VCaP (cell line): ENCODE data around the gene FBXO40.

Experiments used
- H3K27ac ChIP-seq: fragments of 450-650 bp; 2 replicates; pipeline ENCODE4 v1.5.1; 2017
- TF ChIP-seq, protein P1 (sequence below): fragments of 450-650 bp; conservative IDR thresholded peaks from 2 replicates; pipeline ENCODE4 v1.5.1; 2017; ENCODE audit warnings: mild to moderate bottlenecking, moderate library complexity

The FBXO40 gene

DNA sequence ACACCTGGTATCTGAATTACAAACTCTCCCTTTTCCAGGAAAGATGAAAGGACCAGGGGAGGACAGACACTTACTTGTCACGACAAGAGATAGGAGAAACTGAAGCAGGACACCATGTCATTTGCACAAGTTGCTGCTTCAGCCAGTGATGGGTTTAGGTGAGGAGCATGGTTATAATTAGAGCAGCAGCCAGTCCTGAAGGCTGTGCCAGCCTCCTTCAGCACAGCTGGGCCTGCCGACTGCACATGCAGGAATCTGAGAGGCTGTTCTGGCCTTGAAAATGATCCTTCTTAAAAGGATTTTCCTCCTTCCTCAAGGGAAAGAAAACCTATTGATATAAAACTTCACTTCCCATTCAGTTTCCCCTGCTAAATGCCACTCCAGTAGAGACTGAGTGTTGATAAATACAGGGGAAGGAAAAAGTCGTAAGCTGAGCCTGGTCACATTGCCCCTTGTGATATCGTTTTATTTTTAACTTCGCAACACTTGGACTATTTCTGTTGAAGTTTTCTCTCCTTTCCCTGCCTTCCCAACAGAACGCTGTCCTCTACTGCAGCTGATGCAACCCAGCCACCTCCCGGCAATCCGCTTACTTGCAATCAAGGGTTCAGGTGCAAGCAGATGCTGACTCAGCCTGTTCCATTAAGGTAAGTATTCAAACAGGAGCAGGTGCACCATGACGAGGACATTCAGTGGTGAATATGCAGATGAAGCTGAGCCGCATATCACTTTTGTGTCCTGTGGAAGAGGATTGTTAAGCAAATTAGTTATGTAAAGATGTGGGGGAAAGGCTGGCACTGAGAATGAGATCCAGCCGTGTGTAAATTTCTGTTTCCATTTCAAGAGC lies at the start of gene FBXO40:
Gene FBXO40, plus strand, starts transcription at position 524 of the 847 bp plus-strand sequence. CDS start 27,197 bp downstream, outside the sequence.
- no peak within 1 kb of the TSS for H3K27ac ChIP-seq
- TF ChIP-seq, protein P1, sequence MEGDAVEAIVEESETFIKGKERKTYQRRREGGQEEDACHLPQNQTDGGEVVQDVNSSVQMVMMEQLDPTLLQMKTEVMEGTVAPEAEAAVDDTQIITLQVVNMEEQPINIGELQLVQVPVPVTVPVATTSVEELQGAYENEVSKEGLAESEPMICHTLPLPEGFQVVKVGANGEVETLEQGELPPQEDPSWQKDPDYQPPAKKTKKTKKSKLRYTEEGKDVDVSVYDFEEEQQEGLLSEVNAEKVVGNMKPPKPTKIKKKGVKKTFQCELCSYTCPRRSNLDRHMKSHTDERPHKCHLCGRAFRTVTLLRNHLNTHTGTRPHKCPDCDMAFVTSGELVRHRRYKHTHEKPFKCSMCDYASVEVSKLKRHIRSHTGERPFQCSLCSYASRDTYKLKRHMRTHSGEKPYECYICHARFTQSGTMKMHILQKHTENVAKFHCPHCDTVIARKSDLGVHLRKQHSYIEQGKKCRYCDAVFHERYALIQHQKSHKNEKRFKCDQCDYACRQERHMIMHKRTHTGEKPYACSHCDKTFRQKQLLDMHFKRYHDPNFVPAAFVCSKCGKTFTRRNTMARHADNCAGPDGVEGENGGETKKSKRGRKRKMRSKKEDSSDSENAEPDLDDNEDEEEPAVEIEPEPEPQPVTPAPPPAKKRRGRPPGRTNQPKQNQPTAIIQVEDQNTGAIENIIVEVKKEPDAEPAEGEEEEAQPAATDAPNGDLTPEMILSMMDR = no peak

DNA sequence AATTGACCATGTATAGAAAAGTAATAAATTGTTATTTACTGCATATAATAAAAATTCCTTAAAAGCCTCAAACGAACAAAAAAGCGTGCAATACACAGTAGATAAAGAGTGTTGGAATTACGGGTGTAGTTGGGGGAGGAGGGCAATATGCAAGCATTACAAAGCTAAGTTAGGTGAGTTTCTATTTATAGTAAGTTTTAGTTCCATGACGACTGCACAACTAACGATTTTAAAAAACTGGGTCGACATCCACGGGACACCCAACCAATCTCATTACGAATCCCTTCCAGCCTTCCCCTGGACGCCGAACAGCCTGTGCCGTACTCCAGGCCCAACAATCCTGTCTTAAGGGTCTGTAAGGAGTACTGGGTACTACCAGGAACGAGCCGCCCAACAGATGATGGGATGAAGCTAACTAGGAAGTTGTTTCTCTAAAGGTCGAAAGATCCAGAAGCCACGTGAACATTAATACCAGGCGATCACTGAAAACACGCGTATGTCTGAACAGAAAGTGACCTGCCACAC lies 48.1 kb upstream of the FBXO40 start:
- TF ChIP-seq, protein P1 = no peak
- peak overlapping the region; percentile 59; the same call in 1 of the 2 replicates for H3K27ac ChIP-seq

DNA sequence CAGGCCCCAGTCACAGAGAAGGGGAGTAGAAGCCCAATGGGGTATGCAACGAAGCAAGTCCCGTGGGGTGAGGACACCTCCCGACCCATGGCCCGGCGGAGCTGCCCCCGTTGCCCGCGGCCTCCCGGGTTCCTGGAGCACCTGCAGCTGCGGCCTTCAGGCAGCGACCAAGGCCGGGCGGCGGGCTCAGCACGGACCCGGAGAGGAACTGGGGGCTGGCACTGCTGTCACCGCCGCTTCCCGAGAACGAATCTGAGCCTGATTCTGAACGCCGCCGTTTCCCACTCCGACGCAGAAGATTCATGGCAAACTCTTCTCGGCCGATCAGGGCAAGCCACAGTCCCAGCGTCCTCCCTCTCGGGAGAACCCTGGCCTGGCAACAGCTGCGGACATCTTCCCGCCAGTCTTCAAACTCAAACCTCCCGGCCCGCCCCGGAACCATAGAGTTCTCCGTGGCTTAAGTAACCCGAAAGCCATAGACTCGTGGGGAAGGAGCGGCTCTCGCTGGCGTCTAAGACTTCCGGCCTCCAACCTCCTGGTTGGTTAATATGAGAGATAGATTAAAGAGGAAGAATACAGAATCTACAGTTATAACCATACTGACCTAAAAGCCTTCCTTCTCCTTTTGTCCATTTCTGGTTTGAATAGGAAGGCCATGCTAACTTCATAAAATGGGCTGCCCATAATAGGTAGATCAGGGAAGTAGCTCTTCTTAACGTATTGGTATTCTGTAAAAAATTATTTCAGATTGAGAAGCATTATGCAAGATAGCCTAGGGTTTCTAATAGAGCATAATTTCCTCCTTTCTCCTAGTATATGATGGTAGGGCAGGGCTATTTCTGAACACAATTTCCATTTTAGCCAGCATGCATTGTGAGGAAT lies 47.4 kb upstream of the FBXO40 start, which contains the start of gene POLQ:
Gene POLQ, minus strand, starts transcription at position 415 of the 882 bp plus-strand sequence. Its CDS starts 111 bp downstream, at position 304.
- H3K27ac ChIP-seq = peak within 1 kb of the TSS; percentile 59; the same call in 1 of the 2 replicates
- TF ChIP-seq, protein P1 = no peak

DNA sequence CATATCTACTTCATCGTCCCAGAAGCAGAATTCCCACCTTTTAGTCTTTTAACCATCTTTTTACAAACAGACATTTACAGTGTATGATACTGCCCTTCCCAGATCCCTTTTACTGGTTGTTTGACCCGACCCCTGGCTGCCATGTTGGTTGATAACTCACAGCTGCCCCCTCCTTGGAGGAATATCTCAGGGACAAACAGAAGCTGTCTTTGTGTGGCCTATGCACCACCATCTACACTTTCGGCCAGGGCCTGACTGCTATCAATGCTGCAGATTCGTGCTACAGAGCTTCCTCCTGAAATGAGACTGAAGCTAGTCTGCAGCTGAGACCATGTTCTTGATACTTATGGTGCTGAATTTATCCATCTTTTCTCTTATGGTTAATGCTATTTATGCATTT lies 40.8 kb upstream of the FBXO40 start:
- TF ChIP-seq, protein P1 = no peak
- H3K27ac ChIP-seq = no peak overlapping the region

DNA sequence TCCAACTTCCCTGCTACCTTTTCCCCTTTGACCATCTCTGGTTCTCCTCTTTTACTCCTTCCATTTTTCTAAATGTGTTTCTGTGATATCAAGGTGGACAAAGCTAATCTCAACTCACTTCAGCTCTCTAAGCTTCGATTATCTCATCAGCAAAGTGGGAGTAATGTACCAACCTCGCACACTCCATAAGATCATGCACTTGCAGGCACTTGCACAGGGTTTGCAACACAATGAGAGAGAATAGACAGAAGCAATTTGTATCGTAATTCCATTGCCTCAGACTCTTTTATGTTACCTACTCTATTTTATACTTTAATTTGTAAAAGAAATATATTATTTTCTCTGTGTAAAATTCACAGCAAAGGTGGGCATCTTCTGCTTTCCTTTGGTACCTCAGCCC lies 40.4 kb upstream of the FBXO40 start:
- TF ChIP-seq, protein P1 = no peak
- no peak overlapping the region for H3K27ac ChIP-seq

DNA sequence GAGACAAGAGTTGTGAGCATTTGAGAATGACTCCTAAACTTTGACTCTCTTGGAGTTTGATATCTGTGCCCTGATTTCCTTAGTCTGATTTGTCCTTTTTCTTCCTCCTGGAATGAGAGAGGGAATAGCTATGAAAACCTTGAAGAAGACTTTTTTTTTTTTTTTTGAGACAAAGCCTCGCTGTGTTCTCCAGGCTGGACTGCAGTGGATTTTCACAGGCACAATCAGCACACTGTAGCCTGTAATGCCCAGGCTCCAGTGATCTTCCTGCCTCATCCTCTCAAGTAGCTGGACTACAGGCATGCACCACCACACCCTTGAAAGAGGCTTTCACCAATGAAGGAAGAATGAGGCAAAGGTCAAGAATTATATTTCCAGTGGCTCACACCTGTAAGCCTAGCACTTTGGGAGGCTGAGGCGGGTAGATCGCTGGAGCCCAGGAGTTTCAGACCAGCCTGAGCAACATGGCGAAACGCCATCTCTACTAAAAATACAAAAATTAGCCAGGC lies 35.7 kb upstream of the FBXO40 start:
- TF ChIP-seq, protein P1 = no peak

More for the DNA sequence above, 35.7 kb upstream of the FBXO40 start:
- no peak overlapping the region for H3K27ac ChIP-seq
